LNCaP clone FGC (cell line): ENCODE data around the gene MPZ.
"Not testable (repeated sequence)": the region's sequence is repeated elsewhere in the genome, so short reads cannot be mapped to it uniquely, and the experiment has no call there.

Experiments
- DNase-seq: peaks from one replicate; pipeline ENCODE4 v3.0.0-alpha.2; 2011; ENCODE audit warnings: low read depth
- H3K4me3 ChIP-seq: 2 replicates; pipeline ENCODE4 v1.5.1; 2011; ENCODE audit warnings: mild to moderate bottlenecking, low read depth, low read length, control low read depth
- TF ChIP-seq, protein P1 (sequence below): IDR thresholded peaks from 2 replicates; pipeline ENCODE4 v1.5.1; 2012; ENCODE audit warnings: mild to moderate bottlenecking; ENCODE audit not compliant: control insufficient read depth, insufficient read depth; ENCODE audit errors: extremely low read depth

MPZ gene

DNA sequence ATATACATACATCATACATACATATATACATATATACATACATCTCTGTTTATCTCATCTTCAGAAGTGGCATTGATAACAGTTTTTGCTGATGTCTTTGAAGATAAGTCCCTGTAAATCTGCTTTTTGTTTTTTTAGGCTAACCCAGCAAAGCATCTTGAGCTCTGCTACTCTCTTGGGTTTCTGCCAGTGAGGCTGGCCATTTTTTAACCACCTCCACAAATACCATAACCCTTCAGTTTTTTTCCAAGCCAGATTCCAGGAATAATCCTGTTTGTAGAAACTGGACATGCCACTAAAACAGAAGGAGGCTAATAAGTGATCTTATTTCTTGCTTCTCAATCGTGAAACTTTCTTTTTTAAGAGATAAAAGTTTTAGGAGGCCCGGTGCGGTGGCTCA lies 26.0 kb upstream of the MPZ start:
- no peak for DNase-seq
- H3K4me3 ChIP-seq, result no peak overlapping the region
- TF ChIP-seq, protein P1, sequence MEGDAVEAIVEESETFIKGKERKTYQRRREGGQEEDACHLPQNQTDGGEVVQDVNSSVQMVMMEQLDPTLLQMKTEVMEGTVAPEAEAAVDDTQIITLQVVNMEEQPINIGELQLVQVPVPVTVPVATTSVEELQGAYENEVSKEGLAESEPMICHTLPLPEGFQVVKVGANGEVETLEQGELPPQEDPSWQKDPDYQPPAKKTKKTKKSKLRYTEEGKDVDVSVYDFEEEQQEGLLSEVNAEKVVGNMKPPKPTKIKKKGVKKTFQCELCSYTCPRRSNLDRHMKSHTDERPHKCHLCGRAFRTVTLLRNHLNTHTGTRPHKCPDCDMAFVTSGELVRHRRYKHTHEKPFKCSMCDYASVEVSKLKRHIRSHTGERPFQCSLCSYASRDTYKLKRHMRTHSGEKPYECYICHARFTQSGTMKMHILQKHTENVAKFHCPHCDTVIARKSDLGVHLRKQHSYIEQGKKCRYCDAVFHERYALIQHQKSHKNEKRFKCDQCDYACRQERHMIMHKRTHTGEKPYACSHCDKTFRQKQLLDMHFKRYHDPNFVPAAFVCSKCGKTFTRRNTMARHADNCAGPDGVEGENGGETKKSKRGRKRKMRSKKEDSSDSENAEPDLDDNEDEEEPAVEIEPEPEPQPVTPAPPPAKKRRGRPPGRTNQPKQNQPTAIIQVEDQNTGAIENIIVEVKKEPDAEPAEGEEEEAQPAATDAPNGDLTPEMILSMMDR, result no peak

DNA sequence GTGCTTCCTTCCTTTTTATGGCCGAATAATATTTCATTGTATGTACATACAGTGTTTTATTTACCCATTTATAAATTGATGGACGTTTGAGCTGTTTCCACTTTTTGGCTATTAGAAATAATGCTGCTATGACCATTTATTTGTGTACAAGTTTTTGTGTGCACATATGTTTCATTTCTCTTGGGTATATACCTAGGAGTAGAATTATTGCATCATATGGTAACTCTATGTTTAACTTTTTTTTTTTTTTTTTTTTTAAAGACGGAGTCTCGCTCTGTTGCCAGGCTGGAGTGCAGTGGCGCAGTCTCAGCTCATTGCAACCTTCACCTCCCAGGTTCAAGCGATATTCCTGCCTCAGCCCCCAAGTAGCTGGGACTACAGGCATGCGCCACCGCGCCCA lies 23.4 kb upstream of the MPZ start:
- TF ChIP-seq, protein P1, result no peak
- no peak for DNase-seq
- no peak overlapping the region for H3K4me3 ChIP-seq

DNA sequence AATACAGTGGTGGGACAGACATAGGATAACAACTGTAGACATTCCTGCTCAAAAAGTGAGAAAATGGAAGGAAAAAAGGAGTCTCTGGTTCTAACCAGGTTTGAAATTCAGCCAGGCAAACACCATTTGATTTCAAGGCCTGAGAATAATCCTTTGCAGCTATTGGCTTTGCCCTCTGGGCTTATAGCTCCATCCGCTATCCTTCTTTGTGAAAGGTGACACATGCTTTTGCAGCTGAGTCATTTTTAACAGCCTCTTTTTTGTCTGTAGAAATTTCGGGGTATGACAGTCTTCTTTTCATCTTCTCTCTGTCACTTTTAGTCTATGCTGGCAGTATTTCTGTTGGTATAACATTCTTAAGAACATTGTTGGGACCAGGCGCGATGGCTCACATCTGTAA lies 20.6 kb upstream of the MPZ start:
- H3K4me3 ChIP-seq, result no peak overlapping the region
- TF ChIP-seq, protein P1, result no peak
- DNase-seq, result no peak

DNA sequence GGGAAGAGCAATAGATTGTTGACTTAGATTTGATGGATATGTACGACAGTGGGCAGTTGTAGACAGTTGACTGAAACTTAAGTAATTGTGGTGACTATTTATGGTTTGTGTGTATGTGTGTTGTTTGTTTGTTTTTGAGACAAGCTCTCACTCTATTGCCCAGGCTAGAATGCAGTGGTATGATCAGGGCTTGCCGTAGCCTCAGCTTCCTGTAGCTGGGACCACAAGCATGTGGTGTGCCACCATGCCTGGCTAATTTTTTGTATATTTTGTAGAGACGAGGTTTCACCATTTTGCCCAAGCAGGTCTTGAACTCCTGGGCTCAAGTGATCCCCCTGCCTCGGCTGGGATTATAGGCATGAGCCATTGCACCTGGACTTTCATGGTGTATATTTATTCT lies 14.3 kb upstream of the MPZ start:
- no peak for DNase-seq
- no peak overlapping the region for H3K4me3 ChIP-seq
- TF ChIP-seq, protein P1, result no peak

DNA sequence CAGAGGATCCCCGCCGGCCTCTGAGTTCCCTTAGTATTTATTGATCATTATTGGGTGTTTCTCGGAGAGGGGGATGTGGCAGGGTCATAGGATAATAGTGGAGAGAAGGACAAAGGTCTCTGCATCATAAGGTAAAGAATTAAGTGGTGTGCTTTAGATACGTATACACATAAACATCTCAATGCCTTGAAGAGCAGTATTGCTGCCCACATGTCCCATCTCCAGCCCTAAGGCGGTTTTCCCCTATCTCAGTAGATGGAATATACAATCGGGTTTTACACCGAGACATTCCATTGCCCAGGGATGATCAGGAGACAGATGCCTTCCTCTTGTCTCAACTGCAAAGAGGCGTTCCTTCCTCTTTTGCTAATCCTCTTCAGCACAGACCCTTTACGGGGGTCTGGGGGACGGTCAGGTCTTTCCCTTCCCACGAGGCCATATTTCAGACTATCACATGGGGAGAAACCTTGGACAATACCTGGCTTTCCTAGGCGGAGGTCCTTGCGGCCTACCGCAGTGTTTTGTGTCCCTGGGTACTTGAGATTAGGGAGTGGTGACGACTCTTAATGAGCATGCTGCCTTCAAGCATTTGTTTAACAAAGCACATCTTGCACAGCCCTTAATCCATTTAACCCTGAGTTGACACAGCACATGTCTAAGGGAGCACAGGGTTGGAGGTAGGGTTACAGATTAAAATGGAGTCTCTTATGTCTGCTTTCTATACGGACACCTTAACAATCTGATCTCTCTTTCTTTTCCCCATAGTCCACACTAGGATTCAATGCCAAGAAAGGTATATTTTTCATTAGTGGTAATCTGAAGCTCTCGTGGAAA lies 6.3 kb upstream of the MPZ start:
- not testable (repeated sequence) for DNase-seq, H3K4me3 ChIP-seq

DNA sequence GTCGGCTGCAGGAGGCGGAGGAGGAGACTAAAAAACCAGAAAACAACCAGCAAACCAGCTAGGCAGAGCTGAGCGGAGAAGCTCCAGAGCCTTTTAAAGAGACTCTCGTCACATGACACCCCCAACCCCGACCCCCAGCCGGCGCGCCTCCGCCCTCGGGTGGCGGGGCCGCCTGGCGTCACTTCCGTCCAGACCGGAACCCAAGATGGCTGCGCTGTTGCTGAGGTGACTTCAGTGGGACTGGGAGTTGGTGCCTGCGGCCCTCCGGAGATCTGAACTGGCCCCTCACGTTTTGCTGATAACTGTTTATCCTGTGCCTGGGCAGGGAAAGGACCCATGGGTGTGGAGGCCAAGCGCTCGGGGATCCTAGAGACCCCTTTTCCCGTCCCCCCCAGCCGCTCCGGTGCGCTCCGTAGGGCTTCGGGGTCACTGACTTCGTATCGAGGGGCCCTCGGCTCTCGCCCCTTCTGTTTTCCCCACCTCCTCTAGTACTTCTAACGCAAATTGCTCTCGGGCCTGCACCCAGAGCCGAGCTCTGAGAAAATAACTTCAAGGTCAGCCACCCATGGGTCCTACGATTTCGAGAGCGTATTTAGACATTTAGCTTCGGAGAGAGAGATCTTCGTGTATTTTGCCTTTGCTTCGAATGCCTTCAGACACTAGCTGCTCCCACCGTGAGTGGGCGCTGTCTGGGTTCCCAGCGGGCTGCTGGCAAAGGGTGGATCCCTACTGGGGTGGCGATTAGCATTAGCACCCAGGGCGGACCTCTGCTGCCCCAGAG lies 4.6 kb upstream of the MPZ start, which contains the start of gene SDHC:
Gene SDHC (plus strand): TSS at position 181 of the 781 bp plus-strand sequence. CDS start 25 bp downstream, at position 206.
- peak; percentile 56 for DNase-seq
- H3K4me3 ChIP-seq, result peak within 1 kb of the TSS; percentile 91
- TF ChIP-seq, protein P1, result peak; percentile 37

DNA sequence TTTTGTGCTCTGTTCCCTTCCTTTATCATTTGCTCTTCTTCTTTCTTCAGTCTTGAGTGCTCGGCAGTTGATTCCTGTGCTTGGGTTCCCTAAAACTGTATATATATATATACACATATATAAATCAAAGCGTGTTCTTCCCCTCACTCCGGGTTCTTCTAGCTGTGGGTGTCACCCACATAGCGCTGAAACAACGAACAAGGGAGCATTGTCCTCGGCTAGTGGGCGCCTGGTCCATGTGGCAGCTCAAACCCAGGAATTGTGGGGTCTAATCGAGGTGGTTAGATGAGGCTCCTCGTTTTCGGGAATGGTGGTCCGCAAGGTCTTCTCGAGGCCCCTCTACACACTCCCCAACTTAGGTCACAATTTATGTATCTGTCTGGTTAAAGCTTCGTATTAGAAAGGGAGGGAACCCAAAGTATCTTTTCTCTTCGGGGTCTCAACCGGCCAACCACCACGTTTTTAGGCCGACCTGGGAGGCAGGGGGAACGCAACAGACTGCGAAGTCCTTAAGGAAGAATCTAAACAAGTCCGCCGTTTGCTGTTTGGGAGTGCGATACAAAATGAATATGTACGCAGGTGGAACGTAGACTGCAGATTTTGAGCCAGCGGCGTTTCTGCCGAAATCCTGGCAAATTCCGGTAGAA lies 3.9 kb upstream of the MPZ start:
- DNase-seq, result no peak
- TF ChIP-seq, protein P1, result no peak
- H3K4me3 ChIP-seq, result peak overlapping the region; percentile 91
